Left forelimb (tissue), 1 donor: ENCODE measurements around the gene TLCD2.
"Not testable (repeated sequence)": the region's sequence is repeated elsewhere in the genome, so short reads cannot be mapped to it uniquely, and the experiment has no call there.

Source experiments
- DNase-seq: peaks from one replicate; pipeline ENCODE4 v3.0.0-alpha.2; 2018; ENCODE audit warnings: low spot score

The TLCD2 gene

GRCh38 chr17:1709971-1710806 is at the start of gene TLCD2:
Gene TLCD2, minus strand, starts transcription at chr17:1710377. Its CDS starts 135 bp downstream, at chr17:1710242.
- DNase-seq = peak; percentile 83

GRCh38 chr17:1759529-1759928 is 49.4 kb upstream of the TLCD2 start:
- DNase-seq = no peak

- DNase-seq = no peak
Observed at GRCh38 chr17:1758807-1759206, 48.6 kb upstream of the TLCD2 start.

- no peak for DNase-seq
Observed at GRCh38 chr17:1755827-1756262, 45.7 kb upstream of the TLCD2 start.

GRCh38 chr17:1755252-1755826 is 45.2 kb upstream of the TLCD2 start:
- DNase-seq = no peak

GRCh38 chr17:1754430-1755112 is 44.4 kb upstream of the TLCD2 start:
- no peak for DNase-seq

- no peak for DNase-seq
Observed at GRCh38 chr17:1753767-1754429, 43.7 kb upstream of the TLCD2 start.

GRCh38 chr17:1752425-1753262 is 42.5 kb upstream of the TLCD2 start:
- DNase-seq = no peak

- DNase-seq = no peak
Observed at GRCh38 chr17:1750628-1751027, 40.5 kb upstream of the TLCD2 start.

GRCh38 chr17:1746975-1747543 is 36.9 kb upstream of the TLCD2 start:
- no peak for DNase-seq

- DNase-seq = no peak
Observed at GRCh38 chr17:1745513-1746020, 35.4 kb upstream of the TLCD2 start.

GRCh38 chr17:1744551-1745512 is 34.7 kb upstream of the TLCD2 start:
- no peak for DNase-seq

GRCh38 chr17:1743088-1743439 is 32.9 kb upstream of the TLCD2 start:
- peak; percentile 63 for DNase-seq

GRCh38 chr17:1742371-1743087 is 32.4 kb upstream of the TLCD2 start, which contains the start of gene SERPINF2:
Gene SERPINF2, plus strand, starts transcription at chr17:1742871. Its CDS starts 2,125 bp downstream, at chr17:1744996.
- DNase-seq = no peak

GRCh38 chr17:1741899-1742298 is 31.7 kb upstream of the TLCD2 start:
- not testable (repeated sequence) for DNase-seq

GRCh38 chr17:1737531-1738291 is 27.5 kb upstream of the TLCD2 start:
- no peak for DNase-seq

GRCh38 chr17:1736348-1737281 is 26.4 kb upstream of the TLCD2 start:
- no peak for DNase-seq
